ENCODE measurements around the gene SSR3. TPM values are rescaled to one million over a fixed set of nuclear protein-coding genes. Genes with fewer than 3 reads are reported as not detected.
A peak's percentile ranks its signal among the peaks of the same experiment; 100 is the strongest.

Gene SSR3
- polyA plus RNA-seq (2012; ENCODE audit: low read depth, missing spikeins) = 139 TPM

GRCh38 chr3:156554842-156555687 is at the start of gene SSR3:
Gene SSR3 (minus strand): TSS chr3:156555117. CDS start chr3:156555089, 28 bp downstream.
- FAIRE-seq (peak; percentile 95), DNase-seq (ENCODE audit: insufficient read length, low spot score) (peak; percentile 74)

GRCh38 chr3:156604064-156604641 is 49.2 kb upstream of the SSR3 start:
- no peak for DNase-seq (ENCODE audit: insufficient read length, low spot score)
- FAIRE-seq = no peak
- TF ChIP-seq POLR2AphosphoS5 (IDR thresholded peaks at IDR 0.05; ENCODE audit: low read depth, low read length) (no peak), POLR2A (IDR thresholded peaks at IDR 0.05; ENCODE audit: low read depth, low read length) (no peak), TAF1 (IDR thresholded peaks at IDR 0.05; ENCODE audit: low read depth, low read length) (no peak), POU2F2 (IDR thresholded peaks at IDR 0.05; ENCODE audit: low read depth, low read length) (no peak), PAX5 (IDR thresholded peaks at IDR 0.05; ENCODE audit: insufficient read depth, low read length, severe bottlenecking) (no peak), SPI1 (IDR thresholded peaks at IDR 0.05; ENCODE audit: low read depth, low read length) (no peak)

More at GRCh38 chr3:156554842-156555687, at the start of gene SSR3:
- TF ChIP-seq POU2F2 (IDR thresholded peaks at IDR 0.05; ENCODE audit: low read depth, low read length) (peak; percentile 82; the same call in 1 of the 2 replicates), SPI1 (IDR thresholded peaks at IDR 0.05; ENCODE audit: low read depth, low read length) (peak; percentile 40; the same call in 1 of the 2 replicates), TAF1 (IDR thresholded peaks at IDR 0.05; ENCODE audit: low read depth, low read length) (peak; percentile 83), PAX5 (IDR thresholded peaks at IDR 0.05; ENCODE audit: insufficient read depth, low read length, severe bottlenecking) (no peak), POLR2A (IDR thresholded peaks at IDR 0.05; ENCODE audit: low read depth, low read length) (peak; percentile 89), POLR2AphosphoS5 (IDR thresholded peaks at IDR 0.05; ENCODE audit: low read depth, low read length) (peak; percentile 88)

- no peak for TF ChIP-seq POLR2AphosphoS5 (IDR thresholded peaks at IDR 0.05; ENCODE audit: low read depth, low read length)
- TF ChIP-seq SPI1 (IDR thresholded peaks at IDR 0.05; ENCODE audit: low read depth, low read length) = peak; percentile 43; the same call in 1 of the 2 replicates
- FAIRE-seq (no peak), DNase-seq (ENCODE audit: insufficient read length, low spot score) (no peak)
These were observed 48.6 kb upstream of the SSR3 start for GRCh38 chr3:156603379-156604017.

- FAIRE-seq (peak; percentile 5), DNase-seq (ENCODE audit: insufficient read length, low spot score) (no peak)
- TF ChIP-seq SPI1 (IDR thresholded peaks at IDR 0.05; ENCODE audit: low read depth, low read length) (no peak), POU2F2 (IDR thresholded peaks at IDR 0.05; ENCODE audit: low read depth, low read length) (no peak), POLR2AphosphoS5 (IDR thresholded peaks at IDR 0.05; ENCODE audit: low read depth, low read length) (no peak), TAF1 (IDR thresholded peaks at IDR 0.05; ENCODE audit: low read depth, low read length) (no peak), POLR2A (IDR thresholded peaks at IDR 0.05; ENCODE audit: low read depth, low read length) (no peak), PAX5 (IDR thresholded peaks at IDR 0.05; ENCODE audit: insufficient read depth, low read length, severe bottlenecking) (no peak)
These were observed 47.5 kb upstream of the SSR3 start for GRCh38 chr3:156602424-156602823.

- DNase-seq (ENCODE audit: insufficient read length, low spot score) (no peak), FAIRE-seq (no peak)
- TF ChIP-seq SPI1 (IDR thresholded peaks at IDR 0.05; ENCODE audit: low read depth, low read length) (no peak), POLR2A (IDR thresholded peaks at IDR 0.05; ENCODE audit: low read depth, low read length) (no peak), POU2F2 (IDR thresholded peaks at IDR 0.05; ENCODE audit: low read depth, low read length) (no peak), TAF1 (IDR thresholded peaks at IDR 0.05; ENCODE audit: low read depth, low read length) (no peak), POLR2AphosphoS5 (IDR thresholded peaks at IDR 0.05; ENCODE audit: low read depth, low read length) (no peak), PAX5 (IDR thresholded peaks at IDR 0.05; ENCODE audit: insufficient read depth, low read length, severe bottlenecking) (no peak)
These were observed 46.6 kb upstream of the SSR3 start for GRCh38 chr3:156601497-156601896.

- FAIRE-seq (no peak), DNase-seq (ENCODE audit: insufficient read length, low spot score) (no peak)
- no peak for TF ChIP-seq POLR2AphosphoS5 (IDR thresholded peaks at IDR 0.05; ENCODE audit: low read depth, low read length)
- no peak for TF ChIP-seq SPI1 (IDR thresholded peaks at IDR 0.05; ENCODE audit: low read depth, low read length)
- no peak for TF ChIP-seq PAX5 (IDR thresholded peaks at IDR 0.05; ENCODE audit: insufficient read depth, low read length, severe bottlenecking)
- no peak for TF ChIP-seq POLR2A (IDR thresholded peaks at IDR 0.05; ENCODE audit: low read depth, low read length)
- no peak for TF ChIP-seq TAF1 (IDR thresholded peaks at IDR 0.05; ENCODE audit: low read depth, low read length)
- TF ChIP-seq POU2F2 (IDR thresholded peaks at IDR 0.05; ENCODE audit: low read depth, low read length) = no peak
These were observed 45.9 kb upstream of the SSR3 start for GRCh38 chr3:156600834-156601233.

- TF ChIP-seq POLR2A (IDR thresholded peaks at IDR 0.05; ENCODE audit: low read depth, low read length) (no peak), POLR2AphosphoS5 (IDR thresholded peaks at IDR 0.05; ENCODE audit: low read depth, low read length) (no peak), POU2F2 (IDR thresholded peaks at IDR 0.05; ENCODE audit: low read depth, low read length) (no peak), TAF1 (IDR thresholded peaks at IDR 0.05; ENCODE audit: low read depth, low read length) (no peak), SPI1 (IDR thresholded peaks at IDR 0.05; ENCODE audit: low read depth, low read length) (no peak), PAX5 (IDR thresholded peaks at IDR 0.05; ENCODE audit: insufficient read depth, low read length, severe bottlenecking) (no peak)
- FAIRE-seq (no peak), DNase-seq (ENCODE audit: insufficient read length, low spot score) (no peak)
These were observed 44.4 kb upstream of the SSR3 start for GRCh38 chr3:156599089-156599874.

GRCh38 chr3:156598413-156598812 is 43.5 kb upstream of the SSR3 start:
- DNase-seq (ENCODE audit: insufficient read length, low spot score) = no peak
- TF ChIP-seq TAF1 (IDR thresholded peaks at IDR 0.05; ENCODE audit: low read depth, low read length) (no peak), POU2F2 (IDR thresholded peaks at IDR 0.05; ENCODE audit: low read depth, low read length) (no peak), POLR2AphosphoS5 (IDR thresholded peaks at IDR 0.05; ENCODE audit: low read depth, low read length) (no peak), POLR2A (IDR thresholded peaks at IDR 0.05; ENCODE audit: low read depth, low read length) (no peak), SPI1 (IDR thresholded peaks at IDR 0.05; ENCODE audit: low read depth, low read length) (no peak), PAX5 (IDR thresholded peaks at IDR 0.05; ENCODE audit: insufficient read depth, low read length, severe bottlenecking) (no peak)
- no peak for FAIRE-seq
